ENCODE data around the gene GSN.

GSN gene

GRCh38 chr9:121364886-121365285 lies 96.9 kb downstream of the GSN start:
- Histone ChIP-seq H3K9me3 (ENCODE audit: control insufficient read depth, insufficient read depth, low read length) (no peaks in the 10 kb centered on the region), H3K27ac (ENCODE audit: low read depth, low read length) (no peak overlapping the region), H3F3A (ENCODE audit: control insufficient read depth, insufficient read depth) (0 out of 2 replicates have a peak, but pooled peaks cover 4% of the 10 kb centered on the region), H3K36me3 (ENCODE audit: control insufficient read depth, low read length) (no peaks in the 10 kb centered on the region), H3K79me2 (ENCODE audit: control insufficient read depth, low read length) (no peaks in the 10 kb centered on the region), H3K4me1 (ENCODE audit: control insufficient read depth, low read length) (peaks cover 19% of the 10 kb centered on the region), H3K4me3 (ENCODE audit: low read length) (no peak overlapping the region), H3K27me3 (ENCODE audit: control insufficient read depth, low read length) (peaks cover 10% of the 10 kb centered on the region; the same call in 1 of the 2 replicates), H4K20me1 (ENCODE audit: control insufficient read depth, insufficient read depth, low read depth, low read length) (no peaks in the 10 kb centered on the region), H3K4me2 (ENCODE audit: low read length) (no peak overlapping the region), H3K9me2 (replicated peaks; ENCODE audit: control insufficient read depth, low read length) (no peaks in the 10 kb centered on the region)
- TF ChIP-seq CTCF (IDR thresholded peaks at IDR 0.05; ENCODE audit: low read depth, low read length, poor library complexity, severe bottlenecking) (no peak), EZH2phosphoT487 (IDR thresholded peaks at IDR 0.05; ENCODE audit: borderline replicate concordance, low read length) (no peak)

GRCh38 chr9:121365564-121365963 lies 97.6 kb downstream of the GSN start:
- Histone ChIP-seq H3K9me2 (replicated peaks; ENCODE audit: control insufficient read depth, low read length) (no peaks in the 10 kb centered on the region), H3K9me3 (ENCODE audit: control insufficient read depth, insufficient read depth, low read length) (no peaks in the 10 kb centered on the region), H3K27ac (ENCODE audit: low read depth, low read length) (no peak overlapping the region), H3K4me2 (ENCODE audit: low read length) (no peak overlapping the region), H3K4me1 (ENCODE audit: control insufficient read depth, low read length) (peaks cover 22% of the 10 kb centered on the region), H3K79me2 (ENCODE audit: control insufficient read depth, low read length) (no peaks in the 10 kb centered on the region), H3K27me3 (ENCODE audit: control insufficient read depth, low read length) (peaks cover 10% of the 10 kb centered on the region; the same call in 1 of the 2 replicates), H3K4me3 (ENCODE audit: low read length) (no peak overlapping the region), H3F3A (ENCODE audit: control insufficient read depth, insufficient read depth) (0 out of 2 replicates have a peak, but pooled peaks cover 4% of the 10 kb centered on the region), H3K36me3 (ENCODE audit: control insufficient read depth, low read length) (no peaks in the 10 kb centered on the region), H4K20me1 (ENCODE audit: control insufficient read depth, insufficient read depth, low read depth, low read length) (no peaks in the 10 kb centered on the region)
- TF ChIP-seq CTCF (IDR thresholded peaks at IDR 0.05; ENCODE audit: low read depth, low read length, poor library complexity, severe bottlenecking) (no peak), EZH2phosphoT487 (IDR thresholded peaks at IDR 0.05; ENCODE audit: borderline replicate concordance, low read length) (no peak)

- no peak overlapping the region for H3K4me2 ChIP-seq (ENCODE audit: low read length)
- no peaks in the 10 kb centered on the region for H3K9me3 ChIP-seq (ENCODE audit: control insufficient read depth, insufficient read depth, low read length)
- no peak overlapping the region for H3K4me3 ChIP-seq (ENCODE audit: low read length)
- no peaks in the 10 kb centered on the region for H3K9me2 ChIP-seq (replicated peaks; ENCODE audit: control insufficient read depth, low read length)
- H3K27ac ChIP-seq (ENCODE audit: low read depth, low read length) = no peak overlapping the region
- no peaks in the 10 kb centered on the region for H4K20me1 ChIP-seq (ENCODE audit: control insufficient read depth, insufficient read depth, low read depth, low read length)
- peaks cover 10% of the 10 kb centered on the region; the same call in 1 of the 2 replicates for H3K27me3 ChIP-seq (ENCODE audit: control insufficient read depth, low read length)
- peaks cover 22% of the 10 kb centered on the region for H3K4me1 ChIP-seq (ENCODE audit: control insufficient read depth, low read length)
- H3F3A ChIP-seq (ENCODE audit: control insufficient read depth, insufficient read depth) = 0 out of 2 replicates have a peak, but pooled peaks cover 4% of the 10 kb centered on the region
- H3K79me2 ChIP-seq (ENCODE audit: control insufficient read depth, low read length) = no peaks in the 10 kb centered on the region
- TF ChIP-seq EZH2phosphoT487 (IDR thresholded peaks at IDR 0.05; ENCODE audit: borderline replicate concordance, low read length) (no peak), CTCF (IDR thresholded peaks at IDR 0.05; ENCODE audit: low read depth, low read length, poor library complexity, severe bottlenecking) (no peak)
- no peaks in the 10 kb centered on the region for H3K36me3 ChIP-seq (ENCODE audit: control insufficient read depth, low read length)
Observed at GRCh38 chr9:121366611-121367192, 98.7 kb downstream of the GSN start.
